Posterior cingulate gyrus (tissue), 11 donors: ENCODE measurements around the gene NQO2.
"Not testable (repeated sequence)": the region's sequence is repeated elsewhere in the genome, so short reads cannot be mapped to it uniquely, and the experiment has no call there.

Experiments used
- DNase-seq, 10 donors: peaks; one replicate each; pipeline versions ENCODE4 v3.0.0 to v3.0.0-alpha.2; 2020 to 2021; ENCODE audit warnings: mixed read lengths in 3 of 10
- intact Hi-C: fragments of 100-400 bp; cut with DNase I; formaldehyde crosslinking; loops from one replicate; pipeline ENCODE4 v1.15.1; 2023

Gene NQO2

DNA sequence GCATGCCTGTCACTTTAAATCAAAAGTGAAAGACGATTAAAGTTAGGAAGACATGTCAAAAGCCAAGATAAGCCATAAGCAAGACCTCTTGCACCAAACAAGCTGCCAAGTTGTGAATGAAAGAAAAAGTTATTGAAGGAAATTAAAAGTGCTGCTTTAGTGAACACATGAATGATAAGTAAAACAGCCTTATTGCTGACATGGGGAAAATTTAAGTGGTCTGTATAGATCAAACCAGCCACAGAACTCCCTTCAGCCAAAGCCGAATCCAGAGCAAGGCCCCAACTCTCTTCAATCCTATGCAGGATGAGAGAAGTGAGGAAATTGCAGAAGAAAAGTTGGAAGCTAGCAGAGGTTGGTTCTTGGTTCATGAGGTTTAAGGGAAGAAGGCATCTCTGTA, 59.3 kb downstream of the NQO2 start:
- intact Hi-C loops, result loop anchor here (10.0 kb wide), 1 partner anchor 214 kb away; the partner anchor contains the start of gene SERPINB1

DNA sequence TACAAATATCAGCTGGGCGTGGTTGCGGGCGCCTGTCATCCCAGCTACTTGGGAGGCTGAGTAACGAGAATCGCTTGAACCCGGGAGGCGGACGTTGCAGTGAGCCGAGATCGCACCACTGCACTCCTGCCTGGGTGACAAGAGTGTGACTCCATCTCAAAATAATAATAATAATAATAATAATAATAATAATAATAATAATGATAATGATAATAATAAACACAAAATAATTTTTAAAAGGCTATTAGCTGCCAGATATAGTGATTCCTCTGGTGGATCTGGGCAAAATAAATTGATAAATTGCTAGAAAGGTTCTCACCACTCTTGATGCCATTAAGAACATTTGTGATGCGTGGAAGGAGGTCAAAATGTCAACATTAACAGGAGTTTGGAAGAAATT, 60.4 kb downstream of the NQO2 start:
- intact Hi-C loops, DNase-seq: not testable (repeated sequence)

More for the DNA sequence above, 59.3 kb downstream of the NQO2 start:
- DNase-seq, result no peak

DNA sequence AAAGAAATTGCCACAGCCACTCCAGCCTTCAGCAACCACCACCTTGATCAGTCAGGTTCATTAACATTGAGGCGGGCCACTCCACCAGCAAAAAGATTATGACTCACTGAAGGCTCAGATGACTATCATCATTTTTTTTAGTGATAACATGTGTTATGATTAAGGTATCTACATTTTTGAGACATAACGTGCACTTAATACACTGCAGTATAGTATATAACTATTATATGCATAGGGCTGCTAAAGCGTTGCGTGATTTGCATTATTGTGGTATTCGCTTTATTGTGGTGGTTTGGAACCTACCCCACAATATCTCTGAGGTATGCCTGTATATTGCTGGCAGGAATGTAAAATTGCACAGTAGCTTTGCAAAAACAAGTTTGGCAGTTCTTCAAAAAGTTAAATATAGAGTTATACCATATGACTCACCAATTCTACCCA, 61.8 kb downstream of the NQO2 start:
- DNase-seq, result no peak
- intact Hi-C loops, result no loop called here

DNA sequence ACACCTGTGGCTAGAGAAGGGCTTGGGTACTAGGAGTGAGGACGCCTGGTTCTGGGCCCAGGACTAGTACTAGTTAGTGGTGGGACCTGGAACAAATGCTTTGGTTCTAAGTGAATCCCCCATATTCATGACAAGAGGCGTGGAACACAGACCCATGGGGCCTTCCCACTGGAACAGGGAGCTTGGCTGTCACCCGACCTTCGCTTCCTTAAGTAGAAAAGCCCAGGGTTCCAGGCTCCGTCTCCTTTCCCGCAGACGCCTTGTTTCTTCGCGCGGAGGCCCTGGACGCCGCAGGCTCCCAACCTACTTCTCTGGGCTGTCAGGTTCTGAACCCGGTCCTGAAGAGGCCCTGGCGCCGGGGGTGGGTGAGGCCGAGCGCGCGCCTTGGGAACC, 63.6 kb downstream of the NQO2 start:
- intact Hi-C loops, DNase-seq: not testable (repeated sequence)

DNA sequence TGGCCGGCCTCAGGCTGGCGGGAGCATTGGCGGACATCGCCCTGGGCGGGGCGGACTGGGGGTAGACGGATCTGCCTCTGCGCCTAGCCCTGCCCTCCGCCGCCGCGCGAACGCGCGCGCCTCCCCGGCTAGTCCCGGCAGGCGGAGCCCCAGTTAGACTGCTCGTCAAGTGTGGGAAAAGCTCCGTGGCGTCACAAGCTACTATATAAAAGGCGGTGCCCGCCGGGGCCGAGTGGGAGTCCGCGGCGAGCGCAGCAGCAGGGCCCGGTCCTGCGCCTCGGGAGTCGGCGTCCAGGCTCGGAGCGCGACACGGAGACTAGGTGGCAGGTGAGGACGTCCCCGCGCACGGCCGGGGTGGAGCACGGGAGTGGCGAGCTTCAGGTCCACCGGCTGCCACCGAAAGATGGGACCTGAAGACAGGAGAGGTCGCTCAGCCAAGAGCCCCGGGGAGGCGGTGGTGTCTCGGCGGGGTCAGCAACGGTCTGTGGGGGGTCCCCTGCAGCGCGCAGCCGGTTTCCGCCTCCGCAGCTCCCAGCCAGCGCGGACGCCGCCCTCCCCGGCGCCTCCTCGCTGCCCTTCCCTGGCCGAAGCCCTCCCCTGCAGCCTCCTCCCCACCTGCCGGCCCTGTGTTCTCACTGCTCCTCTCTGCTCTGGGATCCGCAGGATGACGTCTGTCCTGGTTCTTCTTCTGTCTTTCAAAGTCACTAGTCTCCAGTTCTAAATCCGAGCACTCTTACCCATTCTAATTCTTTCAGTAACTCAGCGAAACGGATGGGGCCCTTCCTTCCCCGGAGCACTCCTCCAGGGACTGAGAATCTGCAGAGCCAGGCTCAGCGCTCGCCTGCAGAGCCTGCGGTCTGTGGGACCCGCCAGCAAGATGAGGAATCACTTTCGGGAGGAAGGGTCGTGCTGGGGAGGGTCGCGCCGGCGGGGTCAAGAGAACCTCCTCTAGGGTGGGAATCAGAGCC, 64.3 kb downstream of the NQO2 start:
- peak; percentile 73 to 99 (median 92) for DNase-seq
- intact Hi-C loops, result no loop called here

DNA sequence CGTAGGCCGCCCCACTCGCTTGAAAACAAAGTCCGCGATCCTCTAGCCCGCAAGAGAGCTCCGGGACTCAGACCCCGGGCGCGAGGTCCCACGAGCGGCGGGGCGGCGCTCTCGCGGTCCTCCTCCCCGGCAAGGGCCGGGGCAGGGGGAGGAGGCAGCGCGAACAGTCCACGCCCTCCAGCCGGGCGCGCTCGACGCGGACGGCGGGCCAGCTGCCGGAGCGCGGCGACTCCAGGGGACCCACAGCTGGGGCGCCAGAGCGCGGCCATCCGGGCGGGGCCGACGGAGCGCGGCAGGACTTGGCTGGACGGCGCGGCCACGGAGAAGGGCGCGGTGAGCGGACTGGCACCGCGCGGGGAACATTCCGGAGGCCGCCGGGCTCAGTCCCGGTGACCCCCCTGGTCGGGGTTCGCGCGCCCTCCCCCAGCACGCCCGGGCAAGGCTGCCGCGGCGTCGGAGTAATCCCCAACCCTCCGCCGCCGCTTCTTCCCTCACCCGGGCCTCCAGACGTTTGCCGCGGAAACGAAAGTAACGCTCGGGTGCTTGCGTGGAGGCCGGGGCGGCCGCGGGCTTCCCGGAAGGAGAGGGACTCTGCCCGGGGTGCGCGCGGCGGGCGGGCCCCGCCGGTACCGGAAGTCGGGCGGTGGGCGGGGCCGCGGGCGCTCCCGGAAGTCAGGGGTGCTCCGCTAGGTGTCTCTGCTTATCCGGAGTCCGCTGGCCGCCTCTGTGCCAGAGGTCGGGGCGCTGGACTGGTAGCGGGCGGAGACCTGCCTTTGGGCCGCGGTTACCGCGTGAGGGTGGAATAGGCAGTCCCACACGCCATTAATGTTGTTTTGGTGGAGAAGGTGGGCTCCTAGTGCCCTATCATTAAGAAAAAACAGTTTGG, 68.9 kb downstream of the NQO2 start, which contains the start of gene RIPK1:
Gene RIPK1, plus strand, starts transcription at position 166 of the 886 bp plus-strand sequence. CDS start 8,330 bp downstream, outside the sequence.
- peak; percentile 88 to 99 (median 92) for DNase-seq
- intact Hi-C loops, result loop anchor here (2.0 to 5.0 kb wide), 2 partner anchors 48 to 189 kb away; partner anchors contain the start of gene PSMG4
